ENCODE results near the gene ARL6. TPM values are rescaled to one million over a fixed set of nuclear protein-coding genes. Genes with fewer than 3 reads are reported as not detected.

ARL6 gene
- total RNA-seq, 6 experiments from 2014 or later, result 1.4 to 3.3 (median 2.6) TPM

DNA sequence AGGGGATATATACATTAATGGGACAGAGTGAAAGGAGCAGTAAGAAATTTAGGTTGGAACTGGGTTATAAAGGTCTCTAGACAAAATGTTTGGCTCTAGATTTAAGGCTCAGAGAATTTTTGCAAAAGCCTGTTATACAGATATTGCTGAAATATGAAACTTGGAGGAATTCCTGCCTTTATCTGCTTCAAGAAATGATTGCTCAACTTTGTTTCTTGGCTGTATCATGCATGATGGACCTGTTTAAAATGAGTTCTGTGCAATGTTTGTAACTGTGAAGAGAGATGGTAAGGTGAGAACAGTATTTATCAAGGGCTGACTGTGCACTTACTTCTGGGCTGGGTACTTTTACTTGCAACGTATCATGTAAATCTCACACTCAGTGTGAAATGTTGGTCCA, 60.5 kb downstream of the ARL6 start:
- no peak for TF ChIP-seq POLR2A (IDR thresholded peaks at IDR 0.05)
- TF ChIP-seq, protein P1, sequence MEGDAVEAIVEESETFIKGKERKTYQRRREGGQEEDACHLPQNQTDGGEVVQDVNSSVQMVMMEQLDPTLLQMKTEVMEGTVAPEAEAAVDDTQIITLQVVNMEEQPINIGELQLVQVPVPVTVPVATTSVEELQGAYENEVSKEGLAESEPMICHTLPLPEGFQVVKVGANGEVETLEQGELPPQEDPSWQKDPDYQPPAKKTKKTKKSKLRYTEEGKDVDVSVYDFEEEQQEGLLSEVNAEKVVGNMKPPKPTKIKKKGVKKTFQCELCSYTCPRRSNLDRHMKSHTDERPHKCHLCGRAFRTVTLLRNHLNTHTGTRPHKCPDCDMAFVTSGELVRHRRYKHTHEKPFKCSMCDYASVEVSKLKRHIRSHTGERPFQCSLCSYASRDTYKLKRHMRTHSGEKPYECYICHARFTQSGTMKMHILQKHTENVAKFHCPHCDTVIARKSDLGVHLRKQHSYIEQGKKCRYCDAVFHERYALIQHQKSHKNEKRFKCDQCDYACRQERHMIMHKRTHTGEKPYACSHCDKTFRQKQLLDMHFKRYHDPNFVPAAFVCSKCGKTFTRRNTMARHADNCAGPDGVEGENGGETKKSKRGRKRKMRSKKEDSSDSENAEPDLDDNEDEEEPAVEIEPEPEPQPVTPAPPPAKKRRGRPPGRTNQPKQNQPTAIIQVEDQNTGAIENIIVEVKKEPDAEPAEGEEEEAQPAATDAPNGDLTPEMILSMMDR (IDR thresholded peaks at IDR 0.05), result no peak
- Histone ChIP-seq H3K4me3 (no peak overlapping the region), H3K36me3 (no peaks in the 10 kb centered on the region), H3K27ac (no peak overlapping the region), H3K4me1 (no peaks in the 10 kb centered on the region), H3K9me3 (no peaks in the 10 kb centered on the region), H3K27me3 (no peaks in the 10 kb centered on the region)
- WGBS (ENCODE audit: insufficient coverage, low coverage, low lambda C conversion rate, missing lambda C conversion rate), result 84% methylated on average over 1 of the region's 1 CpG
- no peak for DNase-seq
- intact Hi-C loops (cut with DNase I), result no loop called here
- no peak for ATAC-seq

DNA sequence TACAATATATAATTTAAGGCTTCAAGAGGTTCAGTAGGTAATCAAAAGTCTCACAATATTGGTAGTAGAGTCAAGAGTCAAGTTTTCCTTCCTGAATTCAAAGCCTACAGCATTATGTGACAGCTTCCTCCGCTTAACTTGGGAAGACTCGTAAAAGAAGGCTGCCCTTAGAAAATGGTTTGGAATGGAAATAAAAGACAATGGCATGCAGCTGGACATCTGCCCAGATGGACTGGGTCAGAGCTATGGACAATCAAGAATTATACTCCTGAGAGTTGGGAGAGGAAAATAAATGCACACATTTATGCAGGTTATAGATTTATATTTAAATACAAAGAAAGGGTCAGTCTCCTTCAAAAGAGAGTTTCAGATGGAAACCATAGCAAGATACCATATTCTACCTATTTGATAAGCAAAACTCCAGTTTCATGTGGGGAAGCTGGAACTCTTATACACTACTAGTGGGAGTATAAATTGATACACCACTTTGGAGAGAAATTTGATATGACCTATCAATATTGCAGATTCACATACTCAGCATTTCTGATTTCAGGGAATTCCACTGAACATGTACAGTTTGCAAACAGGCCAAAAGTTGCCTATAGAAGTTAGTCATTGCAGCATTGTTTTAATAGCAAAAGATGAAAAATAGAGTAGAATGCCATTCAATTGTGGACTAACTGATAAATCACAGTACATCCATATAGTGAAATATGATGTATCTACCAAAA, 63.3 kb downstream of the ARL6 start:
- intact Hi-C loops (cut with DNase I), result no loop called here
- no peaks in the 10 kb centered on the region for H3K27me3 ChIP-seq
- no peak overlapping the region for H3K27ac ChIP-seq
- 73% methylated on average over 2 of the region's 2 CpGs for WGBS (ENCODE audit: insufficient coverage, low coverage, low lambda C conversion rate, missing lambda C conversion rate)
- no peaks in the 10 kb centered on the region for H3K36me3 ChIP-seq
- H3K9me3 ChIP-seq, result no peaks in the 10 kb centered on the region
- no peak overlapping the region for H3K4me3 ChIP-seq
- DNase-seq (no peak), ATAC-seq (no peak)
- TF ChIP-seq POLR2A (IDR thresholded peaks at IDR 0.05), result no peak
- TF ChIP-seq, protein P1 (IDR thresholded peaks at IDR 0.05), result no peak
- no peaks in the 10 kb centered on the region for H3K4me1 ChIP-seq

DNA sequence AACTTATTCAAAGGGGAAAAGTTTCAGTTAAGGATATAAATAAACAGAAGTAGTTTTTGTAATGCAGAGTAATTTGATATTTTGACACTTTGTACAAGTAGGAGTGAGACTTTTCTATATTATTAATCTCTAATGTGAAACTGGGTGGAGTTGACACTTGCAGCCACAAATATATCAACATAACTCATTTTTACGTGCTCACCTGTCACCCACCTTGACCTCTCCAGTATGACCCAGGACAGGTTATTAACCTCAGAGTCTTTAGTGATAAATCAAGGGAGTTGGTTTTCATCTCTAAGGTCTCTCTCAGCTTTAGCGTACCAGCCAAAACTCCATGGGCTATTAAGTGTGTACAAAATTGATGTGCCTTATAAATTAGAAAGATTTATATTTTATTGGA, 64.6 kb downstream of the ARL6 start:
- no peak for TF ChIP-seq POLR2A (IDR thresholded peaks at IDR 0.05)
- TF ChIP-seq, protein P1 (IDR thresholded peaks at IDR 0.05), result no peak
- intact Hi-C loops (cut with DNase I), result no loop called here
- no peak overlapping the region for H3K27ac ChIP-seq
- WGBS (ENCODE audit: insufficient coverage, low coverage, low lambda C conversion rate, missing lambda C conversion rate), result 77% methylated on average over 2 of the region's 2 CpGs
- no peaks in the 10 kb centered on the region for H3K4me1 ChIP-seq
- H3K4me3 ChIP-seq, result no peak overlapping the region
- DNase-seq, result no peak
- H3K9me3 ChIP-seq, result no peaks in the 10 kb centered on the region
- H3K36me3 ChIP-seq, result no peaks in the 10 kb centered on the region
- ATAC-seq, result no peak
- no peaks in the 10 kb centered on the region for H3K27me3 ChIP-seq

DNA sequence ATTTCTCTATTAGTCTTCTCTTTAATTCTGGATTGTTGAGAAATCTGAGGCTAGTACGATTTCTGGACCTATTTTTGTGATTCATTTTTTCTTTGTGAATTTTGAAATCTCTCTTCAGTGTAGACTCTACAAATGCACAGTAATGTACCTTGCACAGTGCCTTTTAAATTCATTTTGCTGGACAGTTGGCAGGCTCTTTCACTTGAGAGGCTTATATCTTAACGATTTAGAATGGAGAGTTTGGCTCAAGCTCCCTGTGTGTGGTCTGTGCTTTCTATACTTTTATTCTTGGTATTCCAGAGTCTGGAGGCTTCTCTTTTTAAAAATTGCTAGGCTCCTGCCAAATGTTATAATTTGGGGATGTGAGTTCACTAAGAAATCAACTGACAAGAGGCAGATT, 66.1 kb downstream of the ARL6 start:
- no peak for ATAC-seq
- 64% methylated on average over 2 of the region's 2 CpGs for WGBS (ENCODE audit: insufficient coverage, low coverage, low lambda C conversion rate, missing lambda C conversion rate)
- intact Hi-C loops (cut with DNase I), result no loop called here
- no peaks in the 10 kb centered on the region for H3K27me3 ChIP-seq
- TF ChIP-seq, protein P1 (IDR thresholded peaks at IDR 0.05), result no peak
- TF ChIP-seq POLR2A (IDR thresholded peaks at IDR 0.05), result no peak
- H3K9me3 ChIP-seq, result no peaks in the 10 kb centered on the region
- no peaks in the 10 kb centered on the region for H3K36me3 ChIP-seq
- no peak for DNase-seq
- H3K27ac ChIP-seq, result no peak overlapping the region
- H3K4me3 ChIP-seq, result no peak overlapping the region
- H3K4me1 ChIP-seq, result no peaks in the 10 kb centered on the region

Measured in right lobe of liver (tissue), 6 donors.